ENCODE data around the gene CCDC137.

CCDC137 gene

DNA sequence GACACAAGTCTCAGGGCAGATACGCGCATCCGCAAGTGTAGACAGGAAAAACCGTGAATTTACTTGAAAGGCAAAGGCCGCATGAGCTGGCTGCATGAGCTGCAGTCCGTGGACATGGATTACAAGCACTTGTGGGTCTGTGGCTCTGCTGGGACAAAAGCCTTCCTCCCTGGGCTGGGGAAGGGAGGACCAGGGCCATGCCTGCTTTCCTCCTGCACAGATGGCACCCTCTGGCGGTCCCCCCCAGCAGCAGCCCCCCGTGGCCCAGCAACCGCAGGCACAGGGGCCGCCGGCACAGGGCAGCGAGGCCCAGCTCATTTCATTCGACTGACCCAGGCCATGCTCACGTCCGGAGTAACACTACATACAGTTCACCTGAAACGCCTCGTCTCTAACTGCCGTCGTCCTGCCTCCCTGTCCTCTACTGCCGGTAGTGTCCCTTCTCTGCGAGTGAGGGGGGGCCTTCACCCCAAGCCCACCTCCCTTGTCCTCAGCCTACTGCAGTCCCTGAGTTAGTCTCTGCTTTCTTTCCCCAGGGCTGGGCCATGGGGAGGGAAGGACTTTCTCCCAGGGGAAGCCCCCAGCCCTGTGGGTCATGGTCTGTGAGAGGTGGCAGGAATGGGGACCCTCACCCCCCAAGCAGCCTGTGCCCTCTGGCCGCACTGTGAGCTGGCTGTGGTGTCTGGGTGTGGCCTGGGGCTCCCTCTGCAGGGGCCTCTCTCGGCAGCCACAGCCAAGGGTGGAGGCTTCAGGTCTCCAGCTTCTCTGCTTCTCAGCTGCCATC is 34.9 kb downstream of the CCDC137 start (continued):
- TF ChIP-seq PRDM2 (tag by site-specific recombination; IDR thresholded peaks at IDR 0.05; ENCODE audit: borderline replicate concordance), result no peak
- TF ChIP-seq ZNF624 (tag by site-specific recombination; IDR thresholded peaks at IDR 0.05), result no peak
- no peak for TF ChIP-seq SCRT1 (tag by site-specific recombination; IDR thresholded peaks at IDR 0.05; ENCODE audit: borderline replicate concordance)
- TF ChIP-seq, protein P1, sequence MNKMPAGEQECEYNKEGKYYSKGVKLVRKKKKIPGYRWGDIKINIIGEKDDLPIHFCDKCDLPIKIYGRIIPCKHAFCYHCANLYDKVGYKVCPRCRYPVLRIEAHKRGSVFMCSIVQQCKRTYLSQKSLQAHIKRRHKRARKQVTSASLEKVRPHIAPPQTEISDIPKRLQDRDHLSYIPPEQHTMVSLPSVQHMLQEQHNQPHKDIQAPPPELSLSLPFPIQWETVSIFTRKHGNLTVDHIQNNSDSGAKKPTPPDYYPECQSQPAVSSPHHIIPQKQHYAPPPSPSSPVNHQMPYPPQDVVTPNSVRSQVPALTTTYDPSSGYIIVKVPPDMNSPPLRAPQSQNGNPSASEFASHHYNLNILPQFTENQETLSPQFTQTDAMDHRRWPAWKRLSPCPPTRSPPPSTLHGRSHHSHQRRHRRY (tag by site-specific recombination; IDR thresholded peaks at IDR 0.05), result peak; percentile 35; the same call in 1 of the 2 replicates
- TF ChIP-seq HOXA7 (CRISPR knock-in tag; IDR thresholded peaks at IDR 0.05; ENCODE audit: borderline replicate concordance), result no peak
- TF ChIP-seq, protein P2, sequence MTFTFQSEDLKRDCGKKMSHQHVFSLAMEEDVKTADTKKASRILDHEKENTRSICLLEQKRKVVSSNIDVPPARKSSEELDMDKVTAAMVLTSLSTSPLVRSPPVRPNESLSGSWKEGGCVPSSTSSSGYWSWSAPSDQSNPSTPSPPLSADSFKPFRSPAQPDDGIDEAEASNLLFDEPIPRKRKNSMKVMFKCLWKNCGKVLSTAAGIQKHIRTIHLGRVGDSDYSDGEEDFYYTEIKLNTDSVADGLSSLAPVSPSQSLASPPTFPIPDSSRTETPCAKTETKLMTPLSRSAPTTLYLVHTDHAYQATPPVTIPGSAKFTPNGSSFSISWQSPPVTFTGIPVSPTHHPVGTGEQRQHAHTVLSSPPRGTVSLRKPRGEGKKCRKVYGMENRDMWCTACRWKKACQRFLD (tag by site-specific recombination; IDR thresholded peaks at IDR 0.05), result no peak
- TF ChIP-seq TCF7L2 (IDR thresholded peaks at IDR 0.05; ENCODE audit: borderline replicate concordance, low read depth, low read length), result no peak
- no peak for TF ChIP-seq ZNF223 (tag by site-specific recombination; IDR thresholded peaks at IDR 0.05)
- no peak for TF ChIP-seq ZNF785 (tag by site-specific recombination; IDR thresholded peaks at IDR 0.05)
- TF ChIP-seq, protein P3, sequence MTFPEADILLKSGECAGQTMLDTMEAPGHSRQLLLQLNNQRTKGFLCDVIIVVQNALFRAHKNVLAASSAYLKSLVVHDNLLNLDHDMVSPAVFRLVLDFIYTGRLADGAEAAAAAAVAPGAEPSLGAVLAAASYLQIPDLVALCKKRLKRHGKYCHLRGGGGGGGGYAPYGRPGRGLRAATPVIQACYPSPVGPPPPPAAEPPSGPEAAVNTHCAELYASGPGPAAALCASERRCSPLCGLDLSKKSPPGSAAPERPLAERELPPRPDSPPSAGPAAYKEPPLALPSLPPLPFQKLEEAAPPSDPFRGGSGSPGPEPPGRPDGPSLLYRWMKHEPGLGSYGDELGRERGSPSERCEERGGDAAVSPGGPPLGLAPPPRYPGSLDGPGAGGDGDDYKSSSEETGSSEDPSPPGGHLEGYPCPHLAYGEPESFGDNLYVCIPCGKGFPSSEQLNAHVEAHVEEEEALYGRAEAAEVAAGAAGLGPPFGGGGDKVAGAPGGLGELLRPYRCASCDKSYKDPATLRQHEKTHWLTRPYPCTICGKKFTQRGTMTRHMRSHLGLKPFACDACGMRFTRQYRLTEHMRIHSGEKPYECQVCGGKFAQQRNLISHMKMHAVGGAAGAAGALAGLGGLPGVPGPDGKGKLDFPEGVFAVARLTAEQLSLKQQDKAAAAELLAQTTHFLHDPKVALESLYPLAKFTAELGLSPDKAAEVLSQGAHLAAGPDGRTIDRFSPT (tag by site-specific recombination; IDR thresholded peaks at IDR 0.05), result peak; percentile 44; the same call in 1 of the 2 replicates
- no peak for TF ChIP-seq ZNF626 (tag by site-specific recombination; IDR thresholded peaks at IDR 0.05)
- TF ChIP-seq TSHZ1 (tag by site-specific recombination; IDR thresholded peaks at IDR 0.05; ENCODE audit: borderline replicate concordance), result no peak
- no peak for TF ChIP-seq ZNF37A (tag by site-specific recombination; IDR thresholded peaks at IDR 0.05)
- TF ChIP-seq ZNF791 (tag by site-specific recombination; IDR thresholded peaks at IDR 0.05), result no peak
- TF ChIP-seq HOXD13 (CRISPR knock-in tag; IDR thresholded peaks at IDR 0.05; ENCODE audit: borderline replicate concordance), result no peak; the same call in 1 of the 2 replicates
- TF ChIP-seq SETDB1 (IDR thresholded peaks at IDR 0.05; ENCODE audit: insufficient read length, low read length), result no peak
- TF ChIP-seq ZNF184 (tag by site-specific recombination; IDR thresholded peaks at IDR 0.05), result no peak
- TF ChIP-seq ZNF18 (tag by site-specific recombination; IDR thresholded peaks at IDR 0.05), result no peak
- no peak for TF ChIP-seq KLF16 (tag by site-specific recombination; IDR thresholded peaks at IDR 0.05)
- no peak; the same call in 1 of the 2 replicates for TF ChIP-seq INSM2 (tag by site-specific recombination; IDR thresholded peaks at IDR 0.05)
- TF ChIP-seq ZNF701 (tag by site-specific recombination; IDR thresholded peaks at IDR 0.05), result no peak

Data from HEK293 (cell line).